Stimulated activated naive CD8-positive, alpha-beta T cell treated with anti-CD3 and anti-CD28 coated beads, Interleukin-15, Interleukin-2, amounts not matched to agents 100 U/mL and 50 U/mL, for 24 hours (primary cell): Measurements from ENCODE around the gene HDAC11.
"Not testable (repeated sequence)": the region's sequence is repeated elsewhere in the genome, so short reads cannot be mapped to it uniquely, and the experiment has no call there.

Experiments used
- ATAC-seq: fragments of 150-1000 bp; cut with Tn5 transposase; one replicate; pipeline ENCODE4 v1.10.0; 2021
- DNase-seq: peaks from one replicate; pipeline ENCODE4 v3.0.0; 2021

The HDAC11 gene

DNA sequence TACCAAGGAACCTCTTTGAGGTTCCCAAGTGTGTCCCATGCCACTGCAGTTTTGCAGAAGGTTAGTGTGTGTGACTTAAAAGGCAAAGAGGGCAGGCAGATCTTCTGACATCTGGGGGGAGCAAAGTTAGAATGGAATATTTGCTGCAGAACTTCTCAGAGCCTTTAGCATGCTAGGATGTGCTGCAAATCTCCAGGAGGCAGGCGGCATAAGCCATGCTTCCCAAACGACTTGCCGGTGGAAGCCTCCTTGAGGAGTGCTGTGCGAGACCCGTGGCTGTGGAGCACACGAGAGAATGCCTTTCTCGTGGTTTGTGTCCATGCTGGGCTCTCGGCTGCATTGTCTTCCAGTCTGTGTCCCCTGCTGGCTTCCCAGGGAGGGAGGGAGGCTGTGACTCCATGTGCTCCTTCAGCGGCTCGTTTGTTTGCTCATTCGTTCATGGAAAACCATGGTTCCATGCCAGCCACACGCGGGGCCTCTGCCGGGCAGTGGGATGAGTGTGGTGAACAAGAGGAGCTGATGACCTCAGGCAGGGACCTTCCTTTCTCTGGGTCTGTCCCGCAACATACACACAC, 13.8 kb downstream of the HDAC11 start:
- ATAC-seq (no peak), DNase-seq (no peak)

DNA sequence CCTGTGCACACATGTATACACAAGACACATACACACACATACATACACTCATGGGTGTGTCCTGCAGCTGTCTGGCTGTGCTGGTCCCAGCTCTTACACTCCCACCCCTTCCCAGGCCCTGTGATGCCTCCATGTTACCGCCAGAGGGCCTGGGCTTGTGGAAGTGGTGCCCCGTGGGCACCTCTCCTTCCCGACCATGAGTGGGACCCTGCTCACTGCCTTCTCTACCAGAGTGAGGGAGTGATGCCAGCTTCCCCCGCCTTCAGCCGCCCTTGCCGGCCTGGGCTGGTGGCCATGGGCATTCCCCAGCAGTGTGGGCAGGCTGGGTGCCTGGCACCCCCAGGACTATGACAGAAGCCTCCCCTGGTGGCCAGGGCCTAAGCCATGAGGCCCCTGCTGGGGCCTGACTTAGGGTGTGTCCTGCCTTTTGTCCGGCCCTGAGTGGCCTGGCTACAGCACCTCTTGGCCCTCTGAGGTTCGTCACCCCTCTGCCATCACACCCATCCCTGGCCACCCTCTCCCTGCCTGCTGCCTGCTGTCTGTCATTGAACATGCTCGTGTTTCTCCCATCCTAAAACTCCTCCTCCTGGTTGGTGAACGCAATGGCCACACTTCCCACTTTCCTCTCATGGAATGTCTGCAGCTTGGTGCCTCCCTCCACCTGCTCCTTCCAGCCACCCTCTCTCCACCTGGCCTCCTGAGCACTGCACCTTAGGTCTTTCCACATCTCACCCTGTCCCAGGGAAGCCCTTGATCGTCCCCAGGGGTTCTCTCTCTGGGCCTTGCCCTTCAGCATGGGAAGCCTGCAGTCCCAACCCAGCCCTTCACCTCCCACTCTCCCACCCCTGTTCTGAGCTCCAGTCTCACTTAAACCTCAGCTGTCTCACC, 14.6 kb downstream of the HDAC11 start:
- DNase-seq, result no peak
- ATAC-seq, result peak; percentile 38

GRCh38 chr3:13495351-13495813, 15.3 kb downstream of the HDAC11 start:
- no peak for ATAC-seq
- DNase-seq, result no peak

- ATAC-seq (peak; percentile 76), DNase-seq (peak; percentile 78)
Observed at GRCh38 chr3:13495921-13496723, 16.0 kb downstream of the HDAC11 start.

DNA sequence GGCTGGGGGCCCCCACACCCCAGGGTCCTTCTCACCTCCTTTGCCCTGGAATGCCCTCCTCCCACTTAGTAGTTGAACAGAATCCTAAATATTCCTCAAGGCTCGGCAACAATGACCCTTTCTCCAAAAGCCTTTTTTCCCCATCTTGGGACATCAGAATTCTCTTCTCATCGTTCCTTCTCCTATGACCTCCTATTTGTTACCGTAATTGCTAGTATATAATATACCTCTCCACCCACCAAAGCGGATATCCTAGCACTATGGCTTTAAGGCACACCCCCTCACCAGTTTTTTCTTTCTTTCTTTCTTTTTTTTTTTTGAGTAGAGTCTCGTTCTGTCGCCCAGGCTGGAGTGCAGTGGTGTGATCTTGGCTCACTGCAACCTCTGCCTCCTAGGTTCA, 16.8 kb downstream of the HDAC11 start:
- DNase-seq, result no peak
- ATAC-seq, result no peak

GRCh38 chr3:13497386-13497785, 17.3 kb downstream of the HDAC11 start:
- ATAC-seq (no peak), DNase-seq (no peak)

DNA sequence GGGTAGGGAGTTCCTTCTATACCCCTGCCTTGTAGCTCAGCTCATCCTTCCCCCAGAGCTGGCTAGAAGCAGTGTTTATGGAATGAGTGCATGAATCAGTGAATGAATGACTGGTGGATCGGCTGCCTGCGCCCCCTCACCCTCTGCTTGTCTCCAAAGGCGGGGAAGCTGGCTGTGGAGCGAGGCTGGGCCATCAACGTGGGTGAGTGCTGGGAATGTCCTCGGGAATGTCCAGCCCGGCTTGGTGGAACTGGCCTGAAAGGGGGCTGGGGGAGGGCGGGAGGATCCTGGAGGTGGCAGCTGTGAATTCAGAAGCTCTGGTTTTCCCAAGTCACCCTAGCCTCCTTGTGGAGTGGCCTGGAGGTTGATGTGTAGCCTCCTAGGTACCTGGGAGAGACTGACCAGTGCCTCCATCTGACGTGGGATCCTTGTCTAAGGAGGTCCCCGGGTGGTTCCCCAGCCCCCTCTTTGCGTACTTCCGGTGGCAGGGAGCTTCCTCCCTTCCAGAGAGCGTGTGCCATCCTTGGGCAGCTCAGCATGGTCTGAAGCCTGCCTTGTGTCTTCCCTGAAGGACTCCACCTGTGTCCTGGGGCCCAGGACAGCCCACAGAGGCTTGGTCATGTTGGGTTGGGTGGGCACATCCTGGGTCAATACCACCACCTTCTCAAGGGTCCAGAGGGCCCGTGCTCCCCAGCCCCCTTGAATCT, 18.4 kb downstream of the HDAC11 start:
- DNase-seq, result no peak
- no peak for ATAC-seq

DNA sequence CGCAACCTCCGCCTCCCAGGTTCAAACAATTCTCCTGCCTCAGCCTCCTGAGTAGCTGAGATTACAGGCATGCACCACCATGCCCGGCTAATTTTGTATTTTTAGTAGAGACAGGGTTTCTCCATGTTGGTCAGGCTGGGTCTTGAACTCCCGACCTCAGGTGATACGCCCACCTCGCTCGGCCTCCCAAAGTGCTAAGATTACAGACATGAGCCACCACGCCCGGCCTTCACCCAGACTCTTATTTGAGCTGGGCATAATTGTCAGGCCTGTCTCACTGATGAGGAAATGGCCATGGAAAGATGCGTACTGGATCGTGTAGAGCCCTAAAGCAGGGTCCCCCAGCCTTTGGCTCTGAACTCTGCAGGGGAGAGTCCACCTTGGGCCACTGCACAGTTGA, 19.1 kb downstream of the HDAC11 start:
- not testable (repeated sequence) for ATAC-seq, DNase-seq

GRCh38 chr3:13500133-13500885, 20.2 kb downstream of the HDAC11 start:
- DNase-seq, result peak; percentile 37

GRCh38 chr3:13501056-13501455, 20.9 kb downstream of the HDAC11 start:
- DNase-seq, result no peak
- ATAC-seq, result no peak

More at GRCh38 chr3:13500133-13500885, 20.2 kb downstream of the HDAC11 start:
- ATAC-seq, result no peak

GRCh38 chr3:13501521-13501920, 21.4 kb downstream of the HDAC11 start:
- DNase-seq, result no peak
- no peak for ATAC-seq

DNA sequence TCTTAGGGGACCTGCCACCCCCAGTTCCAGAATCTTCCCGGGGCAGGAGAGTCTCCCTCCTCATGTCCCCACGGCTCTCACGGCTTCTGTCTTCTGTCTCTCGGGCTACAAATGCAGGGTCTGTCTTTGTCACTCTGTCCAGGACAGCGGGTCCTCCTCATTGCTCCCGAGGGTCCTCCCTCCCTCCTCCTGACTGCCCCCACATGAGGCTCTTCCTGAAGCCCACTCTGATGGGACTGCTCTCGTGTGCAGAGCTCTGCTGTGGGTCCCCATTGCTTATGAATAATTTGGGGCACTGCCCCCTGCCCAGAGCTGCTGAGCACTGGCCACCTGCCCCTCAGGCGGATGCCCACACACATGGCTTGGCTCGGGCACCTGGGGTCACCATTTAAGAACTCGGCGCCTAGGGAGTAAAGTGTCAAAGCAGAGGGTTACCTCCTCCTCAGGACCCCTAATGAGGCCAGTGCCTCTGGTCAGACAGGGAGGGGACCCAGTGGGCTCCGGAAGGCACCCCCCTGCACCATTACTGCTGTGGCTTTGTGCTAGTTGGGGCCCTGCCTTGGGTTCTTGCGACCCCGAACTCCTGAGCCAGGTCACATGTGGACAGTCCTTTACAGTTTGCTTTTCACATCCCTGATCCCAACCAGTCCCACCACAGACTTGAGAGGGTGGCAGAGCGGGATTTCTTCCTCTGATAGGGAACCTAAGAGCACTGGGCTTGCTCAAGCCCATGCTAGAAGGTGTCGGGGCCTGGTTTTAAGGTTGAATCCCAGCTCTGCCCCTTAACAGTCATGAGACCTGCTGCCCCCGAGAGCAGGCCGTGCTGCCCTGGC, 22.1 kb downstream of the HDAC11 start:
- no peak for DNase-seq
- ATAC-seq, result no peak

DNA sequence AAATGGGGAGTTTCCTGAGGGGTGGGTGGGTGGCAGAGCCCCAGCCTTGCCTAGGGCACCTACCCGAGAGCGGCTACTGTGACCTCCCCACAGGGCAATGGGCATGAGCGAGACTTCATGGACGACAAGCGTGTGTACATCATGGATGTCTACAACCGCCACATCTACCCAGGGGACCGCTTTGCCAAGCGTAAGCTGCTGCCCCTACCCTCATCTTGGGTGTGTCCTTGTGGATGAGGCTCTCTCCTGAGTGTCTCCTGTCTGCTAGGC, 22.6 kb downstream of the HDAC11 start:
- no peak for ATAC-seq

GRCh38 chr3:13504161-13504831, 24.2 kb downstream of the HDAC11 start:
- no peak for DNase-seq
- no peak for ATAC-seq

More for the DNA sequence above, 22.6 kb downstream of the HDAC11 start:
- no peak for DNase-seq

GRCh38 chr3:13505147-13506130, 25.3 kb downstream of the HDAC11 start:
- ATAC-seq, result no peak
- DNase-seq, result no peak

GRCh38 chr3:13506239-13506638, 26.1 kb downstream of the HDAC11 start:
- no peak for ATAC-seq
- no peak for DNase-seq

DNA sequence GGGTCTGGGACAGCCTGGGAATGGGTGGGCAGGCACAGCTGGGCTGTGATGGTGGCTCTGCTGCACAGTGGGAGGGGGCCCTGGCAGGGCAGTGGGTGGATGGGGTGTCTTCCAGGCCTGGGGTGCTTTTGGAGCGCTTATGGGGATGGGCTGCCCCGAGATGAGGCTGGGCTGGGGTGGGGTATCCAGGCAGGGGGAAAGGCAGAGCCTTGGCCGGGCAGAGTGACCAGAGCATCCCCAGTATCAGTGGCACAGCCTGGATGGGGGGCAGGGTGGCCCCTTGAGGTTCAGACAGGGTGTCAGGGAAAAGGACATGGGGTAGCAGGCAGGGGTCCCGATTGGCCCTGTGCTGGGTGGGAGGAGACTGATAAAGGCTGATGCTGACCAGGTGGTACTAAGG, 26.6 kb downstream of the HDAC11 start:
- no peak for DNase-seq
- no peak for ATAC-seq

GRCh38 chr3:13507247-13507569, 27.1 kb downstream of the HDAC11 start:
- no peak for DNase-seq
- no peak for ATAC-seq
